Thyroid gland (tissue), 4 donors: Measurements from ENCODE around the gene SLC52A3. TPM values are rescaled to one million over a fixed set of nuclear protein-coding genes. Genes with fewer than 3 reads are reported as not detected.

Source experiments
- DNase-seq, 2 donors: peaks; one replicate each; pipeline ENCODE4 v3.0.0-alpha.2; 2019
- H3K27ac ChIP-seq, 3 donors: fragments of 200-600 bp; sonication (generic); 1 replicate in 2 of 3; 2 replicates in 1 of 3; pipeline ENCODE4 v1.5.1; 2016 to 2019; ENCODE audit warnings: mild to moderate bottlenecking in 1 of 3, moderate library complexity in 1 of 3
- H3K27me3 ChIP-seq: fragments of 200-600 bp; sonication (generic); one replicate; pipeline ENCODE4 v1.5.1; 2019
- H3K36me3 ChIP-seq, 2 donors: fragments of 200-600 bp; sonication (generic); one replicate each; pipeline ENCODE4 v1.5.1; 2016 to 2019
- H3K4me1 ChIP-seq, 2 donors: fragments of 200-600 bp; sonication (generic); one replicate each; pipeline ENCODE4 v1.5.1; 2017 to 2019
- H3K4me3 ChIP-seq, 3 donors: fragments of 200-600 bp; sonication (generic); replicated peaks in 1 of 3; 1 replicate in 2 of 3; 2 replicates in 1 of 3; pipeline ENCODE4 v1.5.1; 2016; ENCODE audit warnings: mild to moderate bottlenecking in 1 of 3
- H3K9me3 ChIP-seq: fragments of 200-600 bp; sonication (generic); one replicate; pipeline ENCODE4 v1.5.1; 2017
- POLR2A ChIP-seq, 2 donors: fragments of 450-650 bp; IDR thresholded peaks; one replicate each; pipeline ENCODE4 v1.6.1; 2017; ENCODE audit warnings: antibody characterized with exemption in 2 of 2, mild to moderate bottlenecking in 2 of 2, moderate library complexity in 1 of 2
- WGBS, 2 donors: methylation state at CpG; one replicate each; pipeline ENCODE4 v1.1.5; 2017; 5-methylcytosine and 5-hydroxymethylcytosine counted together
- intact Hi-C: fragments of 100-400 bp; cut with DNase I; formaldehyde crosslinking; loops from one replicate; pipeline ENCODE4 v1.15.1; 2023
- total RNA-seq, 4 donors: library from RNA; depleted of rRNA; stranded (reverse); fragments of >200 nt; gene quantifications; one replicate each; pipeline ENCODE4 v1.2.3, GENCODE V29; 2016
- TF ChIP-seq, protein P1 (sequence below), 6 experiments: fragments of 200-600 bp in 3 of 6; fragments of 450-650 bp in 3 of 6; sonication (generic) in 3 of 6; IDR thresholded peaks; one replicate each; pipeline ENCODE4 v1.5.1; 2016 to 2019; ENCODE audit warnings: antibody characterized with exemption in 6 of 6, mild to moderate bottlenecking in 2 of 6, inconsistent platforms in 1 of 6, moderate library complexity in 1 of 6

The SLC52A3 gene
- total RNA-seq, 4 donors from 2014 or later, result 0.24 to 2.0 (median 0.63) TPM

- Histone ChIP-seq H3K4me3 (no peak overlapping the region), H3K4me1 (no peaks in the 10 kb centered on the region), H3K9me3 (no peaks in the 10 kb centered on the region), H3K27me3 (no peaks in the 10 kb centered on the region), H3K27ac (no peak overlapping the region), H3K36me3 (no peaks in the 10 kb centered on the region)
- WGBS, 2 donors, result 24 to 47% methylated on average over 4 to 5 of the region's 5 CpGs
- TF ChIP-seq POLR2A (IDR thresholded peaks at IDR 0.05), result no peak
- TF ChIP-seq, protein P1, sequence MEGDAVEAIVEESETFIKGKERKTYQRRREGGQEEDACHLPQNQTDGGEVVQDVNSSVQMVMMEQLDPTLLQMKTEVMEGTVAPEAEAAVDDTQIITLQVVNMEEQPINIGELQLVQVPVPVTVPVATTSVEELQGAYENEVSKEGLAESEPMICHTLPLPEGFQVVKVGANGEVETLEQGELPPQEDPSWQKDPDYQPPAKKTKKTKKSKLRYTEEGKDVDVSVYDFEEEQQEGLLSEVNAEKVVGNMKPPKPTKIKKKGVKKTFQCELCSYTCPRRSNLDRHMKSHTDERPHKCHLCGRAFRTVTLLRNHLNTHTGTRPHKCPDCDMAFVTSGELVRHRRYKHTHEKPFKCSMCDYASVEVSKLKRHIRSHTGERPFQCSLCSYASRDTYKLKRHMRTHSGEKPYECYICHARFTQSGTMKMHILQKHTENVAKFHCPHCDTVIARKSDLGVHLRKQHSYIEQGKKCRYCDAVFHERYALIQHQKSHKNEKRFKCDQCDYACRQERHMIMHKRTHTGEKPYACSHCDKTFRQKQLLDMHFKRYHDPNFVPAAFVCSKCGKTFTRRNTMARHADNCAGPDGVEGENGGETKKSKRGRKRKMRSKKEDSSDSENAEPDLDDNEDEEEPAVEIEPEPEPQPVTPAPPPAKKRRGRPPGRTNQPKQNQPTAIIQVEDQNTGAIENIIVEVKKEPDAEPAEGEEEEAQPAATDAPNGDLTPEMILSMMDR (IDR thresholded peaks at IDR 0.05), result no peak
- peak; percentile 48 to 51 for DNase-seq
- intact Hi-C loops, result no loop called here
Observed at GRCh38 chr20:717832-718231, 50.5 kb downstream of the SLC52A3 start.

- intact Hi-C loops, result no loop called here
- no peak for DNase-seq
- Histone ChIP-seq H3K9me3 (no peaks in the 10 kb centered on the region), H3K4me1 (no peaks in the 10 kb centered on the region), H3K27ac (no peak overlapping the region), H3K4me3 (no peak overlapping the region), H3K36me3 (no peaks in the 10 kb centered on the region), H3K27me3 (no peaks in the 10 kb centered on the region)
- TF ChIP-seq, protein P1 (IDR thresholded peaks at IDR 0.05), result no peak
- TF ChIP-seq POLR2A (IDR thresholded peaks at IDR 0.05), result no peak
- 82 to 89% methylated on average over 7 of the region's 7 CpGs for WGBS, 2 donors
Observed at GRCh38 chr20:717271-717670, 51.0 kb downstream of the SLC52A3 start.

DNA sequence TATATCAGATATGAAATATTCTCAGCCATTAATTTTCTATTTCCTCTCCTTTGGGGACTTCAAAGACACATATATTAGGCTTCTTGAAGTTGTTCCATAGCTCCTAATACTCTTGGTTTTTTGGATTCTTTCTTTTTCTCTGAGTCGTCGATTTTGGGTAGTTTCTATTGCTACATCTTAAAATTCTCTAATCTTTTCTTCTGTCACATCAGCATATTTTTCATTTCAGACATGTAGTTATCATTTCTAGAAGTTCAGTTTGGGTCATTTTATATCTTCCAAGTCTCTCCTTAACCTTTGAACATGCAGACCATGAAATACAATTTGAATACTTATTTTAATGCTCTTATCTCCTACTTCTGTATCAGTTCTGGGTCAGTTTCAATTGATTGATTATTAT is 53.8 kb downstream of the SLC52A3 start:
- no peak overlapping the region for H3K27ac ChIP-seq
- H3K27me3 ChIP-seq, result no peaks in the 10 kb centered on the region
- no peak for DNase-seq
- no peaks in the 10 kb centered on the region for H3K36me3 ChIP-seq
- peaks cover 0 to 6% of the 10 kb centered on the region in 2 donors for H3K4me1 ChIP-seq
- intact Hi-C loops, result no loop called here
- no peak overlapping the region for H3K4me3 ChIP-seq
- TF ChIP-seq, protein P1 (IDR thresholded peaks at IDR 0.05), result no peak
- TF ChIP-seq POLR2A (IDR thresholded peaks at IDR 0.05), result no peak
- 88 to 92% methylated on average over 2 of the region's 2 CpGs for WGBS, 2 donors
- no peaks in the 10 kb centered on the region for H3K9me3 ChIP-seq

DNA sequence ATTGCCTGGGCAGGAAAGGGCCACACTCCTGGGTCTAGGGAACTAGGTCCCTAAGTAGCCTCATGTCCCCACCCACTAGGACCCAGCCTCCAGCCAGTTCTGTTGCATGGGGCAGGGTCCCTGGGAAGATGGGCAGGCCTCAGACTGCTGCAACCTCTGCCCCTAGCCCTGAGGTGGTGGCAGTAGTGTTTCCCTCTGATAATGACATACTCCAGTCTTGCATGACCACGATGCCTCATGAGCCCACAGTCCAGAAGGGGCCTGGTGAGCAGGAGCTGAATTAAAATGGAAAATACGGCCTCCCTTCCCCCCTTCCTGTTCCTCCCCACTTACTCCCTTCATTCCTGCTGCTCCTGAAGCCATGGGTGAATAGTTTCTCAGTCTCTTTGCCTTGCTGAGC is 56.7 kb downstream of the SLC52A3 start:
- H3K4me3 ChIP-seq, result no peak overlapping the region
- no peak overlapping the region for H3K27ac ChIP-seq
- no peaks in the 10 kb centered on the region for H3K36me3 ChIP-seq
- H3K27me3 ChIP-seq, result no peaks in the 10 kb centered on the region
- TF ChIP-seq POLR2A (IDR thresholded peaks at IDR 0.05), result no peak
- TF ChIP-seq, protein P1 (IDR thresholded peaks at IDR 0.05), result no peak
- intact Hi-C loops, result no loop called here
- DNase-seq, result no peak
- H3K9me3 ChIP-seq, result no peaks in the 10 kb centered on the region
- 62 to 66% methylated on average over 2 of the region's 2 CpGs for WGBS, 2 donors
- H3K4me1 ChIP-seq, result peaks cover 0 to 7% of the 10 kb centered on the region in 2 donors

- 65 to 77% methylated on average over 19 of the region's 19 CpGs for WGBS, 2 donors
- TF ChIP-seq POLR2A (IDR thresholded peaks at IDR 0.05), result no peak
- TF ChIP-seq, protein P1 (IDR thresholded peaks at IDR 0.05), result no peak
- no peaks in the 10 kb centered on the region for H3K36me3 ChIP-seq
- DNase-seq, result no peak
- H3K4me1 ChIP-seq, result peaks cover 0 to 7% of the 10 kb centered on the region in 2 donors
- no peak overlapping the region for H3K4me3 ChIP-seq
- no peak overlapping the region for H3K27ac ChIP-seq
- no peaks in the 10 kb centered on the region for H3K27me3 ChIP-seq
- no peaks in the 10 kb centered on the region for H3K9me3 ChIP-seq
- intact Hi-C loops, result no loop called here
Observed at GRCh38 chr20:710780-711450, 57.4 kb downstream of the SLC52A3 start.

Other genes starting within 250 kb of the SLC52A3 start
- gene CSNK2A1, start 224.7 kb downstream of the SLC52A3 start, total RNA-seq, result 100 to 1,000 TPM in 3 of 4 donors, 10 to 100 TPM in 1; 88.0 to 153 (median 105) TPM
- gene TCF15, start 158.2 kb downstream of the SLC52A3 start, total RNA-seq, result under 1 TPM in 1 of 4 donors, not detected in 3; 0.59 TPM
- gene SRXN1, start 115.3 kb downstream of the SLC52A3 start, total RNA-seq, result 100 to 1,000 TPM in 2 of 4 donors, 10 to 100 TPM in 2; 54.3 to 212 (median 135) TPM
- not detected for gene SCRT2, start 92.7 kb downstream of the SLC52A3 start, total RNA-seq
- gene FAM110A, start 65.2 kb upstream of the SLC52A3 start, total RNA-seq, result 10 to 100 TPM in 1 of 4 donors, 1 to 10 TPM in 3; 7.0 to 15.5 (median 8.5) TPM
- gene ANGPT4, start 147.8 kb upstream of the SLC52A3 start, total RNA-seq, result 1 to 10 TPM in 3 of 4 donors, under 1 TPM in 1; 0.40 to 3.8 (median 3.2) TPM
- gene RSPO4, start 233.8 kb upstream of the SLC52A3 start, total RNA-seq, result 1 to 10 TPM in 2 of 4 donors, under 1 TPM in 2; 0.27 to 4.8 (median 0.65) TPM